GM06990 (cell line): ENCODE measurements around the gene CKLF.

Source experiments
- DNase-seq: peaks from one replicate; pipeline ENCODE4 v3.0.0-alpha.2; 2011; ENCODE audit not compliant: insufficient read length; ENCODE audit errors: extremely low read depth
- H3K27me3 ChIP-seq: replicated peaks from 2 replicates; pipeline ENCODE4 v1.6.0; 2011; ENCODE audit warnings: low read length; ENCODE audit not compliant: control insufficient read depth, insufficient read depth
- H3K36me3 ChIP-seq: 2 replicates; pipeline ENCODE4 v1.5.1; 2011; ENCODE audit warnings: low read length; ENCODE audit not compliant: control insufficient read depth, insufficient read depth
- H3K4me3 ChIP-seq: replicated peaks from 2 replicates; pipeline ENCODE4 v1.5.1; 2011; ENCODE audit warnings: low read depth, mild to moderate bottlenecking, control low read depth, low read length
- TF ChIP-seq, protein P1 (sequence below): IDR thresholded peaks from 2 replicates; pipeline ENCODE4 v1.5.1; 2011; ENCODE audit warnings: low read length, control low read depth, mild to moderate bottlenecking, inconsistent platforms; ENCODE audit not compliant: insufficient read depth, poor library complexity, severe bottlenecking

The CKLF gene

DNA sequence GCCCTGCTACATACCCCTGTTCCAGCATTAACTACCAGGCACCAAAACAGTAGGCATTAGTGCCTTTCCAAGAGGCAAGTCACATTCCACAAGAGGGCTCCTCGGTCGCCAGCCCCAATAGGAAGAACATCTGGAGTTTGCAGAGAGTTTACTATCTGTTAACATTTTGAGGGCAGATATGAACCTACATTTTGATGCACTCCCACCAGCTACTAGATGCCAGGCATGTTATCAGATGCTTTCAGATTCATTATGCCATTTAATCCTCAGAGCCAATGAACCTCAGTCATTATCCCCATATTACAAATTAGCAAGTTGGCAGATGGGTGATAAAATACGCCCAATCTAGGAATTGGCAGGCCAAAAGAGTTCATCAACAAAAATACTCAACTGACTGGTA is 22.7 kb downstream of the CKLF start:
- DNase-seq, result no peak
- Histone ChIP-seq H3K27me3 (no peaks in the 10 kb centered on the region; the same call in 1 of the 2 replicates), H3K4me3 (no peak overlapping the region), H3K36me3 (no peaks in the 10 kb centered on the region)
- TF ChIP-seq, protein P1, sequence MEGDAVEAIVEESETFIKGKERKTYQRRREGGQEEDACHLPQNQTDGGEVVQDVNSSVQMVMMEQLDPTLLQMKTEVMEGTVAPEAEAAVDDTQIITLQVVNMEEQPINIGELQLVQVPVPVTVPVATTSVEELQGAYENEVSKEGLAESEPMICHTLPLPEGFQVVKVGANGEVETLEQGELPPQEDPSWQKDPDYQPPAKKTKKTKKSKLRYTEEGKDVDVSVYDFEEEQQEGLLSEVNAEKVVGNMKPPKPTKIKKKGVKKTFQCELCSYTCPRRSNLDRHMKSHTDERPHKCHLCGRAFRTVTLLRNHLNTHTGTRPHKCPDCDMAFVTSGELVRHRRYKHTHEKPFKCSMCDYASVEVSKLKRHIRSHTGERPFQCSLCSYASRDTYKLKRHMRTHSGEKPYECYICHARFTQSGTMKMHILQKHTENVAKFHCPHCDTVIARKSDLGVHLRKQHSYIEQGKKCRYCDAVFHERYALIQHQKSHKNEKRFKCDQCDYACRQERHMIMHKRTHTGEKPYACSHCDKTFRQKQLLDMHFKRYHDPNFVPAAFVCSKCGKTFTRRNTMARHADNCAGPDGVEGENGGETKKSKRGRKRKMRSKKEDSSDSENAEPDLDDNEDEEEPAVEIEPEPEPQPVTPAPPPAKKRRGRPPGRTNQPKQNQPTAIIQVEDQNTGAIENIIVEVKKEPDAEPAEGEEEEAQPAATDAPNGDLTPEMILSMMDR, result no peak

DNA sequence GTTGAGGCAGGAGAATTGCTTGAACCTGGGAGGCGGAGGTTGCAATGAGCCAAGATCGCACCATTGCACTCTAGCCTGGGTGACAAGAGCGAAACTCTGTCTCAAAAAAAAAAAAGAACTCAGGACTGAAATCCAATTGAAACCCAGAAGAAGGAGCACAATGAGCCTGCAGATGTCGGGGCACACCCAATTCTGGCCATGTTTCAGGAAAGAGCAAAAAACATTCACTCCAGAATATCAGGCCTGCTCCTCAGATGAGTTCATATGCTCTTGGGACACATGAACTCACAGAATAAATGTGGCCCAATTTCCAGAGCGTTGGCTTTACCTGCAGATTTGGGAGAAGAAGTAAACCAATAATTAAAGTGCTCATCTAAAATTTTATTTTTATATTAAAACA is 23.9 kb downstream of the CKLF start:
- no peak overlapping the region for H3K4me3 ChIP-seq
- no peaks in the 10 kb centered on the region; the same call in 1 of the 2 replicates for H3K27me3 ChIP-seq
- H3K36me3 ChIP-seq, result no peaks in the 10 kb centered on the region
- TF ChIP-seq, protein P1, result no peak
- DNase-seq, result no peak

DNA sequence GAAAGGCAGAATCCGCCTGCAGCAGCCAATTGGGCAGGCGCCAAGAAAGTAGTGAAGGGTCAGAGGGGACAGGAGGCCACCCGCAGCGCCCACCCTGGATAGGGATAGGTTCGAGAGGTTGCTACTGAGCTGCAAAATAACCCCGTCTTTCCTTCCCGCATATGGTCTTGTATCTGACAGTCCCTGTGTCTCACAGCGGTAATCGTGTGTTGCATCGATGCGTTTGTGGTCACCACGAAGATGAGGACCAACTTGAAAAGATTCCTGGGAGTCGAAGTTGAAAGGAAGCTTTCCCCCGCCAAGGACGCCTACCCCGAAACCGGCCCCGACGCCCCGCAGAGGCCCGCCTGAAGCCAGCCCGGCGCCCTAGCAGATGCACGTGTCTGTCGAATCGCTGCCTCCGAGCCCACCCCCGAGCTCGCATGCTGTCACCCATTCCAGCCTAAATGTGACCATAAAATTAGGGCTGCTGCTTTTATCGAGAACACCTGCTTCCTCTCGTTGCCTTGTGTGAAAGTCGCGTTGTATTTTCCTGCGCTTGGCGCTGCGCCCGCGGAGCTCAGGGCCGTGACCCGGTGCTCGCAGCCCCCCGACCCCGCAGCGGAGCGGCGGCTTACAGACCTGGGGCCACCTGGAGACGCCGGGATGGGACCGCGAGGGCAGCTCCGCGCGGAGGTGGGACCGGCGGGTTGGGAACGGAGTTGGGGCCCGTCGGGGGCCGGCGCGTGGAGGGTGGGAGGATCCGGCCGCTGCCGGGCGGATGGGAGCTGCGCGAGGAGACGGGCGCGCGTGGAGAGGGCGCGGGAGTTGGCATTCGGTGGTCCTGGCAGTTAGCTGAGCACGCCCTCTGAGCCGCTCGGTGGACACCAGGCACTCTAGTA is 26.5 kb downstream of the CKLF start, which contains the start of gene CMTM2:
CMTM2 (plus strand) TSS at position 813 of the 881 bp plus-strand sequence. CDS start 145 bp downstream, outside the sequence.
- DNase-seq, result no peak
- Histone ChIP-seq H3K4me3 (no peak within 1 kb of the TSS), H3K27me3 (no peaks in the 10 kb centered on the region; the same call in 1 of the 2 replicates), H3K36me3 (no peaks in the 10 kb centered on the region)
- TF ChIP-seq, protein P1, result no peak

DNA sequence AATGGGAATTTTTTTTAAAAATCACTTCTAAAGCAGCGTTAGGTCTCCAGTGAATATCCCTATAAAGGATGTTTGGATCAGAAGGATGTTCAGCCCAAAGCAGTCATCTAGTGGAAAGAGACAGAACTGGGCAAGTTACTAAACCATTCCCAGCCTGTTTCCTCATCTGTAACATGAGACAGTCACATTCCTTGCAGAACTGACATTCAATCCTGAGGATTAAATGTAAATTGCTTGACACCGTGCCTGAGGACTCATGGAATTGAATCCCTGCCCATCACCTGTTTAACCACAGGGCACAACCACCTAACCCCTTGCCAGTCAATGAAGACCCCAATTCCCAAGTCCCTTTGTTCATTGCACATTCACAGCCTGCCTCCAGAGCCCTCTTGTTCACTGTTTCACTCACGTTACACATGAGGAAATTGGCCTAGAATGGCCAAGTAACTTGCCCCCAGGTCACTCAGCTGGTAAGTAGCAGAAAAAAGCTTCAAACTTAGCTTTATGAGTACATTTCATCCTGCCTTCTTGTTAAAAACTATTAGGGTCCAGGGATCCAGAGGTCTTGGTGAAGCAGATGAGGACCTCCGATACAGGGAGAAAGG is 28.3 kb downstream of the CKLF start:
- TF ChIP-seq, protein P1, result no peak
- Histone ChIP-seq H3K4me3 (no peak overlapping the region), H3K27me3 (no peaks in the 10 kb centered on the region; the same call in 1 of the 2 replicates), H3K36me3 (no peaks in the 10 kb centered on the region)
- no peak for DNase-seq

DNA sequence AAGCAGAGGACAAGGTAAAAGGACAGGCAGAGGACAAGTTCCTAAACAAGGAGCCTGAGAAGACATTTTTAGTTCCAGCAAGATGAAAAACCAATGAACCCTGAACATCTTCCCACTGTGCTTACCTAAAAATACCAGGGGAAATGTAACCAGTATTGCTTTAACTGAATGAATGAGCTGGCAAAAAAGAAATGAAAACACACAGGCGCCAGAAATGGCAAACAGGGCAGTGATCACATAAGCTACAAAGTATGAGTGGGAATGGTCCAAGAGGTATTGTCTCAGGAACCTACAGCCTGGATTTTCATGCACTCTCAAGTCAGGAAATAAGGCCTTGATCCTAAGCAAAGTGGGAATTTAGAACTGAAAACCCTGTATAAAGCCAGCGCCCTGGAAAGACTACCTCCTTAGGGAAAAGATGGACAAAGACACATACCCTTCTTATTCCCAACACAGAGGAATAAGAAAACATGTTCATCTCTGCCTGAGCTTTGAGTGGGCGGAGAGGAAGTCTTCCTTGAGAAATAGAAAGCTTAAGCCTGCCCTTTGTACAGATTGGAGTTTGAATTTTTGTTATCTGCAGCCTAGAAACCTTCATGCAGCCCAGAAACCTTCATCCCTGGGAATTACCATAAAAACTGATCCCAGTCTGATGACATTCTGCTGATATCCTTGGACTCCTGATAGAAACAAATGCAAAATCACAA is 29.0 kb downstream of the CKLF start:
- no peak for DNase-seq
- H3K27me3 ChIP-seq, result no peaks in the 10 kb centered on the region; the same call in 1 of the 2 replicates
- no peak overlapping the region for H3K4me3 ChIP-seq
- TF ChIP-seq, protein P1, result no peak
- H3K36me3 ChIP-seq, result no peaks in the 10 kb centered on the region
